Measurements from ENCODE around the gene NTN3.

The NTN3 gene

GRCh38 chr16:2514333-2515179 lies 43.5 kb downstream of the NTN3 start:
- no peak for DNase-seq (ENCODE audit: low spot score)

GRCh38 chr16:2515180-2515851 lies 44.2 kb downstream of the NTN3 start:
- peak; percentile 43 for DNase-seq (ENCODE audit: low spot score)

DNA sequence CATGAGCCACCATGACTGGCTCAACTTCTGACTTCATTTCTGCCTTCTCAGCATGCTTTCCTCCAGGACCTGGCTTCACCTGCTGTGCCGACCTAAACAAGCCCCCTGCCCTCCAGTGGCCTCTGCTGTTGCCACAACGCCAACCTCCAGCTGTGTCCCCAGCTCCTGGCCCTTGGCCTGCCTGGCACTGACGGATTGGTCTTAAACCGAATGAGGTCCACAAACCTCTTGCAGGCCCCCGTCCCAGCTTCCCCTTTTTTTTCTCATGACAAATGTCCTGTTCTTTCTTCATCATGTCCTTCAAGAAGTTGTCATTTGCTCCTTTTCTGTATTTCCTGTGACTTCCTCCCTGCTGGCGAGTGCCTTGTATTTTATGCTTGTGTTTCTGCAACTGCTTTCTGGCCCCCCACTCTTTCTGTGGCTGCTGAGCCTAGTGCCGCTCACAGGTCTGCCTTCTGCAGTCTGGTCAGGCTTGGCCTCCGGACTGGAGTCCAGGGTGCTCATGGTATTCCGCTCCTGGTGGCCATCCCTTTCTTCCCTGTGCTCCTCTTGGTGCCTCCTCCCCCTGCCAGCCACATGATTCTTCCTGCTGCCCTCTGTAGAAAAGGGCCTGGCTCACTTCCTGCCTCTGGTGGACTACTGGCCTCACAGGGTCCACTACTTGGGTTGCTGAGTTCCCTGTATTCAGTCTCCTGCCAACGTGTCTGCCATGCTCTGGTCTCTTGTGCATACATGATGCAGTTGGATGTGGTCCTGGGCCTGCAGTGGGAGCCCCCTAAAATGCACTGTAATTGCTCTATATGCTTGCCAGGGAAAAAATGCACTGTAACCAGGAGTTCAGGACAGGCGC lies 45.5 kb downstream of the NTN3 start:
- no peak for DNase-seq (ENCODE audit: low spot score)

GRCh38 chr16:2517954-2518605 lies 47.0 kb downstream of the NTN3 start:
- no peak for DNase-seq (ENCODE audit: low spot score)

DNA sequence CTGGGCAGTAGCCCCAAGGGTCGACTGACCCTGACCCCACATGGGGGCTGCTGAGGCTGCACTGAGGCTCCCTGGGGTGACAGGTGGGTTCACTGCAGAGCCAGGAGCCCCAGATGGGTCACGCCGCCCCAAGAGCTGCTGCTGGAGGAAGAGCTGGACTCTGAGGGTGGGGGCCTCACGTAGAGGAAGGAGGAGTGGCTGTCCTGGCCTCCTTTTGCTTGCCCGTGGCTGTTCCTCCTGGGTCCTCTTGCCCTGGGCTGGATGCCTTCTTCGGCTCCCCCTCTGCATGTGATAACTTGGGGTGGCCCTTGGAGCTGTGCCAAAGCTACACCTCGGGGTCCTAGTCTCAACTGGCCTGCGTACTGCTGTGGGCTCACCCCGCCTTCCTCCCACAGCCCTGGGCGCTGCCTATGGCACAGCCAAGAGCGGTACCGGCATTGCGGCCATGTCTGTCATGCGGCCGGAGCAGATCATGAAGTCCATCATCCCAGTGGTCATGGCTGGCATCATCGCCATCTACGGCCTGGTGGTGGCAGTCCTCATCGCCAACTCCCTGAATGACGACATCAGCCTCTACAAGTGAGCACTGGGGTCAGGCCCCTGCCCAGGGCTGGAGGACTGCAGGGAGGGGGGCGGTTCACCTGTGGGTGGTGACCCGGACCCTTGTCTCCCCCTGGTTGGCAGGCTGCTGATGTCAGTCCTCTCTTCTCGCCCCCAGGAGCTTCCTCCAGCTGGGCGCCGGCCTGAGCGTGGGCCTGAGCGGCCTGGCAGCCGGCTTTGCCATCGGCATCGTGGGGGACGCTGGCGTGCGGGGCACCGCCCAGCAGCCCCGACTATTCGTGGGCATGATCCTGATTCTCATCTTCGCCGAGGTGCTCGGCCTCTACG lies 48.0 kb downstream of the NTN3 start:
- no peak for DNase-seq (ENCODE audit: low spot score)

GRCh38 chr16:2519711-2520080 lies 48.6 kb downstream of the NTN3 start:
- DNase-seq (ENCODE audit: low spot score): no peak

DNA sequence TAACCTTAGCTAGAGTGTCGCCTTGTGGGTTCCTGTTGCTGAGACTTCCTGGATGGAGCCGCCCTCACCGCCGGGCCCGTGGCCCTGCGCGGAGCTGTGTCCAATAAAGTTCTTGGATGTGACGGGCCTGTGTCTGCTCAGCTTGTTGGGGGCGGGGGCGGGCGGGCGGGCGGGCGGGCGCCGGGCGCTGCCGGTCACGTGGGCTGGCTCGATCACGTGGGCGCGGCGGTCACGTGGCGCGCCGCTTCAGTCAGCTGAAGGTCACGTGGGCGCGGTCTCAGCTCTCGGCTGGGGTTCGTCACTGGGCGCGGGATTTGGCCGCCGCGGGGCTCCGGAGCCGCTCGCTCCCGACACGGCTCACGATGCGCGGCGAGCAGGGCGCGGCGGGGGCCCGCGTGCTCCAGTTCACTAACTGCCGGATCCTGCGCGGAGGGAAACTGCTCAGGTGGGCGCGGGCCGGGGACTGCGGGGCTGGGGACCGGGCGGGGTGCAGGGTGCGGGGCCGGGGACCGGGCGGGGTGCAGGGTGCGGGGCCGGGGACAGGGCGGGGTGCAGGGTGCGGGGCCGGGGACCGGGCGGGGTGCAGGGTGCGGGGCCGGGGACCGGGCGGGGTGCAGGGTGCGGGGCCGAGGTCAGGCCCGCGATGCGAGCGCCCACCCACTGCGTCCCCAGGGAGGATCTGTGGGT lies 49.1 kb downstream of the NTN3 start, which contains the start of gene AMDHD2:
AMDHD2 (plus strand) TSS at position 275 of the 687 bp plus-strand sequence; CDS start at position 363, 88 bp downstream.
- DNase-seq (ENCODE audit: low spot score): peak; percentile 97

- DNase-seq (ENCODE audit: low spot score): peak; percentile 42
Observed at GRCh38 chr16:2520784-2521531, 49.9 kb downstream of the NTN3 start.
